GM21367 (cell line): ENCODE data around the gene NDUFAF4.

ENCODE experiments used
- ATAC-seq: cut with Tn5 transposase; IDR thresholded peaks from one replicate; pipeline ENCODE4 v1.9.1; 2021; ENCODE audit not compliant: unreplicated experiment

Gene NDUFAF4

GRCh38 chr6:96899451-96899998 is 1.8 kb upstream of the NDUFAF4 start:
- no peak for ATAC-seq

GRCh38 chr6:96899019-96899418 is 1.3 kb upstream of the NDUFAF4 start:
- no peak for ATAC-seq

- ATAC-seq: no peak
These were observed 655 bp upstream of the NDUFAF4 start for GRCh38 chr6:96898241-96898851.

GRCh38 chr6:96889146-96889545 is 8.5 kb downstream of the NDUFAF4 start:
- no peak for ATAC-seq

- ATAC-seq: no peak
These were observed 8.9 kb downstream of the NDUFAF4 start for GRCh38 chr6:96888745-96889144.

- ATAC-seq: no peak
These were observed 11.2 kb downstream of the NDUFAF4 start for GRCh38 chr6:96886519-96886918.

GRCh38 chr6:96885187-96885631 is 12.5 kb downstream of the NDUFAF4 start:
- ATAC-seq: peak; percentile 96

DNA sequence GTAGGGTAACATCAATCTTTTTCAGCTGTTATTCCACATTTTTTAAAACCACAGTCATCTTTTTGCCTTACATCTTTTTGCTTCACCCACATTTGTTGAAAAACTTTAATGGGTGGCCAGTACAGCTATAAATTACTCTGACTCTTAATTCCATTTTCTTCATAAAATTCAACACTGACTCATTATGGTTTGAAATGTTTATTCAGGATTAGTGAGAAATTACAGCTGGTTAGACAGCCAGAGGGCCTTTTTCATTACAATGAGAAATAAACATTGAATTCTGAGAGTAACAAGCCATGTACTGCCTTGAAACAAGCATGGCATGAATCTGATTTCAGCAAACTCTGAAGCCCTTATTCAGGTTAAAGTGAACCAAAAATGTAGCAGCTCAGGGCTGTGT is 19.5 kb downstream of the NDUFAF4 start:
- no peak for ATAC-seq

DNA sequence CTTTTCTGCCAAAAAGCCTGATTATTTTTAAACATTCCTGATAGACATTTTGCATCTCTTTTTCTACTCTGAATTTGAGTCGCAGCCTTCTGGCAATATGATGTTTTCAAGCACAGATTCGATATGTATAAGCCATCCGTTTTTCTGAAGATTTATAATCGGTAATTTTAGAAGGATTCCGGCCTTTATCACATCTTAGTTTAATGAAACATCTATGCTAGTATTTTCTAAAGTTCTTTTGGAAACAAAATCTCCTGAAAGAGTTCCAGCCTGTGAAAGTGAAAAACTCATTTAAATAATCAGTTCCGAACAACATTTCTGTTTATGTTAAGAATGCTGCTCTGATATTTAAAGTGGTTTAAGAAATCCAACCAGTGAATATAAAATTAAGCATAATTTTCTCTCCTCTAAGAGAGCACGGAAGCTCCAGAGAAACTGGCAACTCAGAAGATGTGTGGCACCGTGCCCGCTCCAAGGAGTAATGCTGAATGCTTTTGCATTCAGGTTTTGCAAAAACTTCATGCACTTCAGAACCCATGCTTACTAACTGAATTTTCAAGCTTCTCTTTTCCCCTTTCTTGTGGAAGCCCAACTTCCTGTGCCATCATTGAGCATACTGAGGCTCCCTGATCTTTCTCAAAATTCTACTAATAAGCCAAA is 20.7 kb downstream of the NDUFAF4 start:
- no peak for ATAC-seq

GRCh38 chr6:96872976-96873375 is 24.7 kb downstream of the NDUFAF4 start:
- no peak for ATAC-seq

DNA sequence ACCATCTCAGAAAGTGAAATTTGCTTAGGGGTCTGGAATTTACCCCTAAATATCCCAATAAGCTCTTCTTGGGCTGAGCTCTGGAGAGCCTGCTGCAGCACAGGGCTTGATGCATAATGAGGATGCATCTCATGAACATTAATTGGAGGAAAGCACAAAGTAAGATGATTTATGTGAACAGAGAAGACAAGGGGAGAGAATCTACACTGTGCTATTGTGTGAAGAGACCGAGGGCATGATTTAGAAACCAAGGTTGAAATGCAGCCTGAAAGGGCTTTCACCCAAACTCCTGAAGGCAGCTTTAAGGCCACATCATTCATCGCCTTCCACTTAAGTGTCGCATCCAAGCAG is 32.7 kb downstream of the NDUFAF4 start:
- ATAC-seq: no peak

- no peak for ATAC-seq
These were observed 33.3 kb downstream of the NDUFAF4 start for GRCh38 chr6:96864216-96865054.

GRCh38 chr6:96862560-96862959 is 35.1 kb downstream of the NDUFAF4 start:
- no peak for ATAC-seq

DNA sequence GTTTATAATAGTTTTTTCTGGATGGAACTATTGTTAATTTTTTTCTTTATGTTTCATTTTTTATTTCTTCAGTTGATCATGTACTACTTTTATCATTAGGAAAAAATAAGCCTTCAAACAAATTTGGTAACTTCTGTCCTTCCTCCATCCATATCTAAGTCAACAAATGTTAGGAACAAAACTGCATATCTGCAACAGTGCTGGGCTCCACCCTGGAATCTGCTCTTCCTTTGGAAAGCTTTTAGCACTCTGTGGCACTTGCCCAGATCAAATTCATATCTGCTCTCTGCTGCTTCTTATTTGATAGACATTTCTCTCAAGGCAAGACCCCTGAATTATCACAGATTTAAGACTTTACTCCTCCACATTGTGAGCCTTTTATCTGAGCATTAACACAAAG is 36.1 kb downstream of the NDUFAF4 start:
- ATAC-seq: no peak

GRCh38 chr6:96856856-96857255 is 40.8 kb downstream of the NDUFAF4 start:
- no peak for ATAC-seq

DNA sequence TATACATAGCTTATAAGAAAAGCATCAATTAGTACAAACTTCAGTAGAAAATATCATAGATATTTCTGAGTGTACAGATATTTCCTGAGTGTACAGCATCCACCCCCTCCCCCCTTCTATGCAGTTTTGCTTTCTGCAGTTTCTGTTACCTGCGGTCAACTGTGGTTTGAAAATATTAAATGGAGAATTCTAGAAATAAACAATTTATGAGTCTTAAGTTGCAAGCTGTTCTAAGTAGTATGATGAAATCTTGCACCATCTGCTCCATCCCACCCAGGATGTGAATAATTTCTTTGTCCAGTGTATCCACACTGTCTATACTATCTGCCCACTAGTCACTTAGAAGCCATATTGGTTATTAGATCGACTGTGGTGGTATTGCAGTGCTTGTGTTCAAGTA is 44.6 kb downstream of the NDUFAF4 start:
- ATAC-seq: no peak

DNA sequence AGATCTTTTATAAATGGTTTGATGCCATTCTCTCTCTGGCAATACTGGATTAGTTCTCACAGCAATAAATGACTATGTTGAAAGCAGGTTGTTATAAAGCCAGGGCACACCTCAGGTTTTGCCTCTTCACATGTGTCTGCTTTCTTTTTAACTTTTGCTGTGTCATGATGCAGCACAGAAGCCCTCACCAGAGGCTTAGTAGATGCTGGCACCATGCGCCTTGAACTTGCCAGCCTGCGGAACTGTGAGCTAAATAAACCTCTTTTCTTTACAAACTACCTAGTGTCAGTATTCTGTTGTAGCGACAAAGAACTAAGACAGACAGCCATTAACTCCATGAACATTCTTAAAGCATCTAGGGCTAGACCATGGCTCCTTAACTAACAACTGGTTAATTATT is 45.1 kb downstream of the NDUFAF4 start:
- no peak for ATAC-seq

DNA sequence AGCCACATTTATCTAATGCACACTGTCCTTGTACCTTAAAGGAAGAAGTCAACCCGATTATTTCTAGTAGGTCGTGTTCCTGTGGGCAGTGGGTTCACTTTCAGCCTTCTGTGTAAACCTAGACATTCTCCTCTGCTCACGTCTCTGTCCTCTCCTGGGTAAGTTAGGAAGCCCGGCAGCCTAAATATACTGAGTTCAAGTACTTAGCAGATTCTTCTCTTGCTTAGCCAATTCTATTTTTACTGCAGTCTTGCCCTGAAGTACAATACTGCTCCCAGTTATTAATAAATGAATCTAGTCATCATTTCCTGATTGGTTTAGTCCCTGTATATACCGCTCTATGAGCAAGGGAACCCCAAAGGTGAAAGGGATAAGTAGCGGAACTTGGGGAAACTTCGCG is 45.8 kb downstream of the NDUFAF4 start:
- no peak for ATAC-seq

DNA sequence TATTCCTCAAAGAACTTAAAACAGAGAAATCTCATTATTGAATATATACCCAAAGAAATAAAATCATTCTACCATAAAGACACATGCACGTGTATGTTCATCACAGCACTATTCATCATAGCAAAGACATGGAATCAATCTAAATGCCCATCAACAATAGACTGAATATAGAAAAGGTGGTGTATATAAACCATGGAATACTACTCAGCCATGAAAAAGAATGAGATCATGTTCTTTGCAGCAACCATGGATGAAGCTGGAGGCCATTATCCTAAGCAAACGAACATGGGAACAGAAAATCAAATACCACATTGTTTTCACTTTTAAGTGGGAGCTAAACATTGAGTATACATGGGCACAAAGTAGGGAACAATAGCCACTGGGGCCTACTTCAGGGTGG is 48.1 kb downstream of the NDUFAF4 start:
- ATAC-seq: no peak

GRCh38 chr6:96844530-96844929 is 53.2 kb downstream of the NDUFAF4 start:
- ATAC-seq: no peak

DNA sequence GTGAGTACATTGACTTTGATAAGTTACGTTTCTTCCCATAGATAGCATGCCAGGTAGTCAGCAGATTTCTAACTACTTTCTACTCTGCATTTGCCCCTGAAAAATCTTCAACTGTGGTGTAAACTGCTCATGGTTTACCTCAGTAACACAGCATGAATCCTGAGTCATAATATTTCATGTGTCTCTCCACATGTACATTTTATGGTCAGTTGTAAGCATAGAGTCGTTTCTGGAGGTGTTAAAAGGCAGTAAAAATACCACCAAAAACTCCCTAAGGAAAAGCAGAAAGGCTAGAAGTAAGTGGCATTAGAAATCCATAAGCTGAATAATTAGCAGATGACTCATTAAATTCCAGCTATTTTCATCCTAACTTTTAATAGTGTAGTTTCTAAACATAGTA is 56.3 kb downstream of the NDUFAF4 start:
- ATAC-seq: no peak
